K562 (cell line): ENCODE measurements around the gene MYO1E. TPM values are rescaled to one million over a fixed set of nuclear protein-coding genes. Genes with fewer than 3 reads are reported as not detected.
A peak's percentile ranks its signal among the peaks of the same experiment; 100 is the strongest.

Experiments
- C11orf30 ChIP-seq: fragments of 450-650 bp; IDR thresholded peaks from 2 replicates; pipeline ENCODE4 v1.6.1; 2016; ENCODE audit warnings: low read depth, mild to moderate bottlenecking
- ESRRA ChIP-seq: fragments of 450-650 bp; IDR thresholded peaks from 2 replicates; pipeline ENCODE4 v1.6.1; 2014; ENCODE audit warnings: low read depth, mild to moderate bottlenecking, moderate library complexity, borderline replicate concordance
- GATAD2A ChIP-seq: fragments of 450-650 bp; IDR thresholded peaks from 2 replicates; pipeline ENCODE4 v1.6.1; 2017
- JUND ChIP-seq, 2 experiments: IDR thresholded peaks; 2 replicates in 1 of 2; 3 replicates in 1 of 2; pipeline ENCODE4 v1.6.1; 2011; ENCODE audit warnings: borderline replicate concordance in 2 of 2, low read depth in 2 of 2, low read length in 2 of 2, improper control_type of control experiment in 1 of 2, missing biosample characterization in 1 of 2, missing genetic modification characterization in 1 of 2, missing genetic modification reagents in 1 of 2
- KLF1 ChIP-seq: fragments of 450-650 bp; IDR thresholded peaks from 2 replicates; pipeline ENCODE4 v1.6.1; 2016; ENCODE audit warnings: missing genetic modification characterization, missing compliant biosample characterization
- PREB ChIP-seq: sonication (generic); formaldehyde crosslinking; IDR thresholded peaks from 2 replicates; pipeline ENCODE4 v1.8.1; 2023; ENCODE audit warnings: mild to moderate bottlenecking, missing genetic modification reagents
- PTTG1 ChIP-seq: fragments of 450-650 bp; IDR thresholded peaks from 2 replicates; pipeline ENCODE4 v1.6.1; 2016; ENCODE audit warnings: low read depth, mild to moderate bottlenecking, missing genetic modification characterization, missing compliant biosample characterization
- RNF2 ChIP-seq: sonication (generic); IDR thresholded peaks from 2 replicates; pipeline ENCODE4 v1.6.1; 2016
- SAP30 ChIP-seq: fragments of 200-600 bp; sonication (generic); IDR thresholded peaks from 2 replicates; pipeline ENCODE4 v1.6.1; 2012; ENCODE audit warnings: borderline replicate concordance, low read depth, mild to moderate bottlenecking, moderate library complexity, low read length, control low read depth, inconsistent platforms; ENCODE audit not compliant: insufficient read depth, poor library complexity, severe bottlenecking
- SMARCA5 ChIP-seq: fragments of 450-650 bp; IDR thresholded peaks from 2 replicates; pipeline ENCODE4 v1.6.1; 2016
- TFAM ChIP-seq: fragments of 250-450 bp; sonication (Bioruptor Pico); conservative IDR thresholded peaks from 2 replicates; pipeline ENCODE4 v1.5.0; 2021; ENCODE audit warnings: mild to moderate bottlenecking, moderate library complexity
- ZBTB17 ChIP-seq: fragments of 450-650 bp; formaldehyde crosslinking; IDR thresholded peaks from 2 replicates; pipeline ENCODE4 v1.4.0; 2020; ENCODE audit warnings: mild to moderate bottlenecking
- ZHX1 ChIP-seq: fragments of 150-350 bp; conservative IDR thresholded peaks from 2 replicates; pipeline ENCODE4 v1.6.1; 2014; ENCODE audit warnings: low read length
- ZNF175 ChIP-seq: fragments of 200-800 bp; sonication (Bioruptor generic); IDR thresholded peaks from 2 replicates; pipeline ENCODE4 v1.6.1; 2016; ENCODE audit warnings: low read depth, mild to moderate bottlenecking, missing genetic modification characterization, missing compliant biosample characterization
- ZNF232 ChIP-seq: sonication (generic); formaldehyde crosslinking; IDR thresholded peaks from 2 replicates; pipeline ENCODE4 v1.8.0; 2022; ENCODE audit warnings: mild to moderate bottlenecking, missing genetic modification reagents
- ZNF407 ChIP-seq: fragments of 450-650 bp; IDR thresholded peaks from 2 replicates; pipeline ENCODE4 v1.6.1; 2016; ENCODE audit warnings: low read depth
- ZNF436 ChIP-seq: fragments of 250-450, 450-650 bp; sonication (Bioruptor Pico); formaldehyde crosslinking; IDR thresholded peaks from 2 replicates; pipeline ENCODE4 v1.7.0; 2020; ENCODE audit warnings: mild to moderate bottlenecking
- ZNF507 ChIP-seq: conservative IDR thresholded peaks from 2 replicates; pipeline ENCODE4 v1.6.1; 2017; ENCODE audit warnings: missing genetic modification characterization, missing compliant biosample characterization
- polyA plus RNA-seq, 8 experiments: library from polyadenylated mRNA; depleted of rRNA in 4 of 8; stranded (reverse) in 5 of 8; unstranded in 3 of 8; fragments of >200 nt; fragmentation: Nextera tagmentation in 2 of 8; fragmentation: Illumina TruSeq in 1 of 8; extraction: Ambion mirVana in 2 of 8; extraction: Trizol in 1 of 8; gene quantifications; 2 replicates each; pipeline versions ENCODE4 v1.2.1 to v1.2.3, GENCODE V29; 2011 to 2014; ENCODE audit warnings: inconsistent platforms in 1 of 8, missing spikeins in 1 of 8
- total RNA-seq, 7 experiments: library from RNA; depleted of rRNA in 6 of 7; stranded (reverse); fragments of >200 nt in 6 of 7; fragmentation: Illumina TruSeq in 2 of 7; extraction: Trizol in 2 of 7; gene quantifications; 2 replicates each; pipeline versions ENCODE4 v1.2.1 to v1.2.3, GENCODE V29; 2011 to 2021; ENCODE audit warnings: low replicate concordance in 1 of 7

MYO1E gene
- total and polyA plus RNA-seq, 9 of the 15 experiments (the other 6 are each of a cell fraction or from before 2014, with no cell fraction given): under 0.01 to 0.44 (median 0.01) TPM; not detected in 6

GRCh38 chr15:59138243-59138642, 234.4 kb downstream of the MYO1E start (continued):
- TF ChIP-seq ZNF175 (CRISPR knock-in tag) (no peak), ESRRA (peak; percentile 42; the same call in 1 of the 2 replicates), ZBTB17 (CRISPR knock-in tag) (no peak), RNF2 (no peak), SMARCA5 (no peak), KLF1 (tag) (no peak), ZNF436 (CRISPR knock-in tag) (no peak), GATAD2A (no peak), ZNF407 (no peak), ZNF232 (no peak), PREB (CRISPR knock-in tag) (0 out of 2 replicates have a peak, but pooled peaks have one; percentile 24), PTTG1 (tag) (no peak), ZHX1 (peak; percentile 83; the same call in 1 of the 2 replicates), SAP30 (no peak), TFAM (CRISPR knock-in tag) (no peak), ZNF507 (tag) (no peak), JUND (IDR thresholded peaks at IDR 0.05; ENCODE audit: borderline replicate concordance, low read depth, low read length) (peak; percentile 60), JUND (tag; IDR thresholded peaks at IDR 0.05; ENCODE audit: borderline replicate concordance, low read depth, low read length) (peak; percentile 8; the same call in 1 of the 3 replicates), C11orf30 (no peak)
